BJ (cell line): ENCODE measurements around the gene ZCCHC7. TPM values are rescaled to one million over a fixed set of nuclear protein-coding genes. Genes with fewer than 3 reads are reported as not detected.

Experiments
- CTCF ChIA-PET: fragments of 350-600 bp; formaldehyde crosslinking; extraction: SDS; loops from one replicate; lab custom pipeline; 2021; ENCODE audit warnings: antibody characterized with exemption, inconsistent platforms; lab: Yijun Ruan, JAX
- POLR2A ChIA-PET: fragments of 300-600 bp; sonication (Branson Sonifier 250); formaldehyde crosslinking; extraction: SDS; loops from one replicate; lab custom pipeline; 2021; ENCODE audit warnings: antibody characterized with exemption; lab: Charles Lee
- DNase-seq: peaks from one replicate; pipeline ENCODE4 v3.0.0-alpha.2; 2011; ENCODE audit warnings: low read depth
- H3K27me3 ChIP-seq: 2 replicates; pipeline ENCODE4 v1.6.0; 2011; ENCODE audit warnings: low read length; ENCODE audit not compliant: control insufficient read depth, insufficient read depth
- H3K36me3 ChIP-seq: 2 replicates; pipeline ENCODE4 v1.5.1; 2011; ENCODE audit warnings: low read length; ENCODE audit not compliant: control insufficient read depth, insufficient read depth
- H3K4me3 ChIP-seq: 2 replicates; pipeline ENCODE4 v1.5.1; 2011; ENCODE audit warnings: low read depth, mild to moderate bottlenecking, control low read depth, low read length
- CTCF ChIP-seq: IDR thresholded peaks from 2 replicates; pipeline ENCODE4 v1.5.1; 2011; ENCODE audit warnings: low read depth, mild to moderate bottlenecking, control low read depth, inconsistent platforms, low read length, moderate library complexity; ENCODE audit not compliant: insufficient read depth
- polyA plus RNA-seq: library from polyadenylated mRNA; depleted of rRNA; stranded (reverse); fragments of >200 nt; gene quantifications from 2 replicates; pipeline ENCODE4 v1.2.3, GENCODE V29; 2011

The ZCCHC7 gene
- polyA plus RNA-seq, 1 experiment: 23.2 TPM

- no peak for DNase-seq
- ChIA-PET POLR2A (no interaction called here), CTCF (no interaction called here)
- no peak for TF ChIP-seq CTCF
- Histone ChIP-seq H3K36me3 (no peaks in the 10 kb centered on the region), H3K4me3 (no peak overlapping the region), H3K27me3 (no peaks in the 10 kb centered on the region)
Measured at GRCh38 chr9:37273595-37273994, 153.2 kb downstream of the ZCCHC7 start.

GRCh38 chr9:37281541-37281940 is 161.2 kb downstream of the ZCCHC7 start:
- POLR2A ChIA-PET: no interaction called here
- no peak overlapping the region for H3K4me3 ChIP-seq
- no peaks in the 10 kb centered on the region for H3K27me3 ChIP-seq
- no peak for DNase-seq
- no peaks in the 10 kb centered on the region for H3K36me3 ChIP-seq
- no peak for TF ChIP-seq CTCF
- CTCF ChIA-PET: no interaction called here

- TF ChIP-seq CTCF: no peak
- ChIA-PET CTCF (interaction anchor here (0.6 kb wide), 1 partner anchor 82 kb away, joined by 3 read pairs; no protein-coding TSS in a partner anchor), POLR2A (no interaction called here)
- H3K36me3 ChIP-seq: no peaks in the 10 kb centered on the region
- peak; percentile 18 for DNase-seq
- H3K27me3 ChIP-seq: no peaks in the 10 kb centered on the region
- no peak overlapping the region for H3K4me3 ChIP-seq
Measured at GRCh38 chr9:37283730-37284325, 163.5 kb downstream of the ZCCHC7 start.

- TF ChIP-seq CTCF: no peak
- H3K4me3 ChIP-seq: no peak overlapping the region
- POLR2A ChIA-PET: no interaction called here
- CTCF ChIA-PET: interaction anchor here (0.6 kb wide), 1 partner anchor 82 kb away, joined by 3 read pairs; no protein-coding TSS in a partner anchor
- no peaks in the 10 kb centered on the region for H3K27me3 ChIP-seq
- no peaks in the 10 kb centered on the region for H3K36me3 ChIP-seq
- no peak for DNase-seq
Measured at GRCh38 chr9:37284636-37285035, 164.3 kb downstream of the ZCCHC7 start.

- CTCF ChIA-PET: no interaction called here
- no peaks in the 10 kb centered on the region for H3K36me3 ChIP-seq
- H3K4me3 ChIP-seq: no peak overlapping the region
- no peak for DNase-seq
- TF ChIP-seq CTCF: no peak
- POLR2A ChIA-PET: no interaction called here
- no peaks in the 10 kb centered on the region for H3K27me3 ChIP-seq
Measured at GRCh38 chr9:37286530-37287175, 166.3 kb downstream of the ZCCHC7 start.
